HepG2 (cell line): Measurements from ENCODE around the gene LHPP. TPM values are rescaled to one million over a fixed set of nuclear protein-coding genes. Genes with fewer than 3 reads are reported as not detected.

ENCODE experiments used
- BCL6 ChIP-seq: IDR thresholded peaks from 2 replicates; pipeline ENCODE4 v1.6.1; 2016; ENCODE audit warnings: missing genetic modification reagents, missing compliant biosample characterization
- CEBPG ChIP-seq: IDR thresholded peaks from 2 replicates; pipeline ENCODE4 v1.6.1; 2016
- CREB1 ChIP-seq, 2 experiments: fragments of 450-650 bp in 1 of 2; IDR thresholded peaks; 2 replicates each; pipeline ENCODE4 v1.6.1; 2016 to 2017; ENCODE audit warnings: control low read depth in 1 of 2, mild to moderate bottlenecking in 1 of 2, missing compliant biosample characterization in 1 of 2, missing genetic modification characterization in 1 of 2
- GATAD1 ChIP-seq: IDR thresholded peaks from 2 replicates; pipeline ENCODE4 v1.6.1; 2016; ENCODE audit warnings: missing genetic modification reagents, missing compliant biosample characterization
- HNF4A ChIP-seq: sonication (generic); formaldehyde crosslinking; IDR thresholded peaks from 2 replicates; pipeline ENCODE4 v1.4.0; 2020; ENCODE audit warnings: missing genetic modification reagents
- ISL2 ChIP-seq: sonication (generic); formaldehyde crosslinking; IDR thresholded peaks from 2 replicates; pipeline ENCODE4 v1.5.0; 2020; ENCODE audit warnings: missing genetic modification reagents
- NR2F6 ChIP-seq, 2 experiments: IDR thresholded peaks; 2 replicates each; pipeline ENCODE4 v1.6.1; 2016; ENCODE audit warnings: antibody characterized with exemption in 1 of 2, mild to moderate bottlenecking in 1 of 2
- RAD51 ChIP-seq: fragments of 450-650 bp; IDR thresholded peaks from 2 replicates; pipeline ENCODE4 v1.6.1; 2016; ENCODE audit warnings: borderline replicate concordance
- SIX1 ChIP-seq: sonication (generic); formaldehyde crosslinking; IDR thresholded peaks from 2 replicates; pipeline ENCODE4 v1.4.0; 2020; ENCODE audit warnings: missing genetic modification reagents, borderline replicate concordance
- SRY ChIP-seq: sonication (generic); formaldehyde crosslinking; IDR thresholded peaks from 2 replicates; pipeline ENCODE4 v1.8.0; 2022; ENCODE audit warnings: mild to moderate bottlenecking, missing genetic modification reagents
- TOE1 ChIP-seq: sonication (generic); formaldehyde crosslinking; IDR thresholded peaks from 2 replicates; pipeline ENCODE4 v1.4.0; 2020; ENCODE audit warnings: mild to moderate bottlenecking, missing genetic modification reagents
- TP53 ChIP-seq: sonication (generic); formaldehyde crosslinking; conservative IDR thresholded peaks from 2 replicates; pipeline ENCODE4 v1.4.0; 2020; ENCODE audit warnings: missing genetic modification reagents
- ZBTB21 ChIP-seq: sonication (generic); formaldehyde crosslinking; IDR thresholded peaks from 2 replicates; pipeline ENCODE4 v1.4.0; 2020; ENCODE audit warnings: missing genetic modification reagents
- ZMYM4 ChIP-seq: sonication (generic); formaldehyde crosslinking; IDR thresholded peaks from 2 replicates; pipeline ENCODE4 v1.8.1; 2023; ENCODE audit warnings: mild to moderate bottlenecking, missing genetic modification reagents
- ZNF33B ChIP-seq: sonication (generic); formaldehyde crosslinking; IDR thresholded peaks from 2 replicates; pipeline ENCODE4 v1.5.1; 2020; ENCODE audit warnings: mild to moderate bottlenecking, missing genetic modification reagents
- ZNF382 ChIP-seq: sonication (generic); formaldehyde crosslinking; IDR thresholded peaks from 2 replicates; pipeline ENCODE4 v1.5.0; 2020; ENCODE audit warnings: missing genetic modification reagents, mild to moderate bottlenecking, borderline replicate concordance
- ZNF558 ChIP-seq: sonication (generic); formaldehyde crosslinking; IDR thresholded peaks from 2 replicates; pipeline ENCODE4 v1.9.0; 2022; ENCODE audit warnings: mild to moderate bottlenecking, missing genetic modification reagents, borderline replicate concordance
- polyA plus RNA-seq, 8 experiments: library from polyadenylated mRNA; depleted of rRNA in 3 of 8; stranded (reverse) in 7 of 8; unstranded in 1 of 8; fragments of >200 nt; fragmentation: Illumina TruSeq in 4 of 8; extraction: Trizol in 4 of 8; gene quantifications; 2 replicates each; pipeline versions ENCODE4 v1.2.1 to v1.2.3, GENCODE V29; 2011 to 2016; ENCODE audit warnings: low read depth in 4 of 8, missing spikeins in 1 of 8, mixed read lengths in 1 of 8; ENCODE audit not compliant: insufficient read depth in 1 of 8
- total RNA-seq, 5 experiments: library from RNA; depleted of rRNA; stranded (reverse); fragments of >200 nt; fragmentation: Illumina TruSeq; extraction: Trizol; gene quantifications; 2 replicates each; pipeline ENCODE4 v1.2.3, GENCODE V29; 2016; ENCODE audit warnings: low read depth in 1 of 5
- TF ChIP-seq, protein P1 (sequence below): IDR thresholded peaks from 2 replicates; pipeline ENCODE4 v1.6.1; 2012; ENCODE audit warnings: low read depth, low read length, improper control_type of control experiment
- TF ChIP-seq, protein P2 (sequence below): IDR thresholded peaks from 2 replicates; pipeline ENCODE4 v1.6.1; 2016; ENCODE audit warnings: control low read depth
- TF ChIP-seq, protein P3 (sequence below): sonication (generic); formaldehyde crosslinking; IDR thresholded peaks from 2 replicates; pipeline ENCODE4 v1.4.0; 2020; ENCODE audit warnings: missing genetic modification reagents
- TF ChIP-seq, protein P4 (sequence below): sonication (generic); formaldehyde crosslinking; IDR thresholded peaks from 2 replicates; pipeline ENCODE4 v1.5.0; 2020; ENCODE audit warnings: missing genetic modification reagents, mild to moderate bottlenecking, borderline replicate concordance
- TF ChIP-seq, protein P5 (sequence below): sonication (generic); formaldehyde crosslinking; IDR thresholded peaks from 2 replicates; pipeline ENCODE4 v1.4.0; 2020; ENCODE audit warnings: missing genetic modification reagents

Gene LHPP
- total and polyA plus RNA-seq, 2 of the 13 experiments (the other 11 are each of a cell fraction or from before 2014, with no cell fraction given) = 5.2 to 13.1 TPM

DNA sequence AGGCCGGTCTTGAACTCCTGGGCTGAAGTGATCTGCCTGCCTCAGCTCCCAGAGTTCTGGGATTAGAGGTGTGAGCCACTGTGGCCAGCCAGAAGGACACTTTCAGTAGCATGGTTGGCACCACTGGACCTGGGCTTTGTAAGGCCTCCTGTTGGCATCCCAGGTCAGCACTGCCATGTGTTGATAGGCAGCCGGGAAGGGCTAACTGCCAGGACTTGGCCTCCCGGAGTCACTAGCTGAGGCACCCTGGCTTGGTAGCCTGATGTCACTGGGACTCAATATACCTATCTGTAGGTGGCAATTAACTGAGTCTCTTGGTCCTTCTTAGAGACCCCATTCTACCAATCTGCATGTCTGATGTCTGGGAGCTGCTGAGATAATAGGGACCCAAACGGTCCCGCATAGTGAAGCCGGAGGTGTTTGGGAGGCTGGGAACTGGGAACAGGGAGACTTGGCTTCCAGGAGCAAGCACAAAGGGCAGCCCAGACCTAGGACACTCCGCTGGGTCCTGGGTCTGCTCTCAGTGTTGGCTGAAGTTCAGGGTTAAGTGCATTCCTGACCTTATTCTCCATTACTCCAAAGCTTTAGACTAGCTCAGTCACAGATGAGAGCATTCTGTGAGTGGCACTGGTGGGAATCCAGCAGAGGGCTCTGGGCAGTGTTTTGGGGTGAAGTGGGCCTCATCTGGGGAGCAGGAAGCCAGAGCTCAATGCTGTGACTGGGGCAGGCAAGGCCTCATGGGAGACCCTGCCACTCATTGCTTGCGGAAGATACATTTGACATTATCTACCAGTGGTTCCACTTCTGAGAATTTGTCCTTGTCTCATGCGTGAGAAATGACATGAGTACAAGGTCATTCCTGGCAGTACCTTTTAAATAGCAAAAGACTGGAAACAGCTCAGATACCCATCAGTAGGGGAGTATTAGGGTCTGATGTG is 2.7 kb downstream of the LHPP start (continued):
- TF ChIP-seq, protein P1, sequence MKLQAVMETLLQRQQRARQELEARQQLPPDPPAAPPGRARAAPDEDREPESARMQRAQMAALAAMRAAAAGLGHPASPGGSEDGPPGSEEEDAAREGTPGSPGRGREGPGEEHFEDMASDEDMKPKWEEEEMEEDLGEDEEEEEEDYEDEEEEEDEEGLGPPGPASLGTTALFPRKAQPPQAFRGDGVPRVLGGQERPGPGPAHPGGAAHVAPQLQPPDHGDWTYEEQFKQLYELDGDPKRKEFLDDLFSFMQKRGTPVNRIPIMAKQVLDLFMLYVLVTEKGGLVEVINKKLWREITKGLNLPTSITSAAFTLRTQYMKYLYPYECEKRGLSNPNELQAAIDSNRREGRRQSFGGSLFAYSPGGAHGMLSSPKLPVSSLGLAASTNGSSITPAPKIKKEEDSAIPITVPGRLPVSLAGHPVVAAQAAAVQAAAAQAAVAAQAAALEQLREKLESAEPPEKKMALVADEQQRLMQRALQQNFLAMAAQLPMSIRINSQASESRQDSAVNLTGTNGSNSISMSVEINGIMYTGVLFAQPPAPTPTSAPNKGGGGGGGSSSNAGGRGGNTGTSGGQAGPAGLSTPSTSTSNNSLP = no peak
- TF ChIP-seq RAD51 = no peak
- no peak for TF ChIP-seq ZNF558 (CRISPR knock-in tag)
- TF ChIP-seq CEBPG = no peak
- TF ChIP-seq, protein P2, sequence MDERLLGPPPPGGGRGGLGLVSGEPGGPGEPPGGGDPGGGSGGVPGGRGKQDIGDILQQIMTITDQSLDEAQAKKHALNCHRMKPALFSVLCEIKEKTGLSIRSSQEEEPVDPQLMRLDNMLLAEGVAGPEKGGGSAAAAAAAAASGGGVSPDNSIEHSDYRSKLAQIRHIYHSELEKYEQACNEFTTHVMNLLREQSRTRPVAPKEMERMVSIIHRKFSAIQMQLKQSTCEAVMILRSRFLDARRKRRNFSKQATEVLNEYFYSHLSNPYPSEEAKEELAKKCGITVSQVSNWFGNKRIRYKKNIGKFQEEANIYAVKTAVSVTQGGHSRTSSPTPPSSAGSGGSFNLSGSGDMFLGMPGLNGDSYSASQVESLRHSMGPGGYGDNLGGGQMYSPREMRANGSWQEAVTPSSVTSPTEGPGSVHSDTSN (CRISPR knock-in tag) = no peak
- TF ChIP-seq TOE1 = no peak
- TF ChIP-seq ISL2 (CRISPR knock-in tag) = no peak
- no peak for TF ChIP-seq GATAD1 (CRISPR knock-in tag)
- no peak for TF ChIP-seq NR2F6 (IDR thresholded peaks at IDR 0.05)
- TF ChIP-seq NR2F6 (CRISPR knock-in tag; IDR thresholded peaks at IDR 0.05) = peak; percentile 48; the same call in 1 of the 2 replicates
- no peak for TF ChIP-seq ZNF382 (CRISPR knock-in tag)
- TF ChIP-seq, protein P3, sequence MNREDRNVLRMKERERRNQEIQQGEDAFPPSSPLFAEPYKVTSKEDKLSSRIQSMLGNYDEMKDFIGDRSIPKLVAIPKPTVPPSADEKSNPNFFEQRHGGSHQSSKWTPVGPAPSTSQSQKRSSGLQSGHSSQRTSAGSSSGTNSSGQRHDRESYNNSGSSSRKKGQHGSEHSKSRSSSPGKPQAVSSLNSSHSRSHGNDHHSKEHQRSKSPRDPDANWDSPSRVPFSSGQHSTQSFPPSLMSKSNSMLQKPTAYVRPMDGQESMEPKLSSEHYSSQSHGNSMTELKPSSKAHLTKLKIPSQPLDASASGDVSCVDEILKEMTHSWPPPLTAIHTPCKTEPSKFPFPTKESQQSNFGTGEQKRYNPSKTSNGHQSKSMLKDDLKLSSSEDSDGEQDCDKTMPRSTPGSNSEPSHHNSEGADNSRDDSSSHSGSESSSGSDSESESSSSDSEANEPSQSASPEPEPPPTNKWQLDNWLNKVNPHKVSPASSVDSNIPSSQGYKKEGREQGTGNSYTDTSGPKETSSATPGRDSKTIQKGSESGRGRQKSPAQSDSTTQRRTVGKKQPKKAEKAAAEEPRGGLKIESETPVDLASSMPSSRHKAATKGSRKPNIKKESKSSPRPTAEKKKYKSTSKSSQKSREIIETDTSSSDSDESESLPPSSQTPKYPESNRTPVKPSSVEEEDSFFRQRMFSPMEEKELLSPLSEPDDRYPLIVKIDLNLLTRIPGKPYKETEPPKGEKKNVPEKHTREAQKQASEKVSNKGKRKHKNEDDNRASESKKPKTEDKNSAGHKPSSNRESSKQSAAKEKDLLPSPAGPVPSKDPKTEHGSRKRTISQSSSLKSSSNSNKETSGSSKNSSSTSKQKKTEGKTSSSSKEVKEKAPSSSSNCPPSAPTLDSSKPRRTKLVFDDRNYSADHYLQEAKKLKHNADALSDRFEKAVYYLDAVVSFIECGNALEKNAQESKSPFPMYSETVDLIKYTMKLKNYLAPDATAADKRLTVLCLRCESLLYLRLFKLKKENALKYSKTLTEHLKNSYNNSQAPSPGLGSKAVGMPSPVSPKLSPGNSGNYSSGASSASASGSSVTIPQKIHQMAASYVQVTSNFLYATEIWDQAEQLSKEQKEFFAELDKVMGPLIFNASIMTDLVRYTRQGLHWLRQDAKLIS (CRISPR knock-in tag) = no peak
- TF ChIP-seq ZNF33B (CRISPR knock-in tag) = no peak
- TF ChIP-seq, protein P4, sequence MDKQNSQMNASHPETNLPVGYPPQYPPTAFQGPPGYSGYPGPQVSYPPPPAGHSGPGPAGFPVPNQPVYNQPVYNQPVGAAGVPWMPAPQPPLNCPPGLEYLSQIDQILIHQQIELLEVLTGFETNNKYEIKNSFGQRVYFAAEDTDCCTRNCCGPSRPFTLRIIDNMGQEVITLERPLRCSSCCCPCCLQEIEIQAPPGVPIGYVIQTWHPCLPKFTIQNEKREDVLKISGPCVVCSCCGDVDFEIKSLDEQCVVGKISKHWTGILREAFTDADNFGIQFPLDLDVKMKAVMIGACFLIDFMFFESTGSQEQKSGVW (CRISPR knock-in tag) = no peak
- no peak for TF ChIP-seq ZBTB21 (CRISPR knock-in tag)
- TF ChIP-seq BCL6 (CRISPR knock-in tag) = peak; percentile 66; the same call in 1 of the 2 replicates
- TF ChIP-seq SRY (CRISPR knock-in tag) = no peak
- peak; percentile 31 for TF ChIP-seq HNF4A
- TF ChIP-seq CREB1 (IDR thresholded peaks at IDR 0.05) = no peak
- TF ChIP-seq CREB1 (CRISPR knock-in tag; IDR thresholded peaks at IDR 0.05) = no peak
- no peak for TF ChIP-seq SIX1 (CRISPR knock-in tag)
- TF ChIP-seq TP53 (CRISPR knock-in tag) = no peak
- no peak for TF ChIP-seq ZMYM4
- TF ChIP-seq, protein P5, sequence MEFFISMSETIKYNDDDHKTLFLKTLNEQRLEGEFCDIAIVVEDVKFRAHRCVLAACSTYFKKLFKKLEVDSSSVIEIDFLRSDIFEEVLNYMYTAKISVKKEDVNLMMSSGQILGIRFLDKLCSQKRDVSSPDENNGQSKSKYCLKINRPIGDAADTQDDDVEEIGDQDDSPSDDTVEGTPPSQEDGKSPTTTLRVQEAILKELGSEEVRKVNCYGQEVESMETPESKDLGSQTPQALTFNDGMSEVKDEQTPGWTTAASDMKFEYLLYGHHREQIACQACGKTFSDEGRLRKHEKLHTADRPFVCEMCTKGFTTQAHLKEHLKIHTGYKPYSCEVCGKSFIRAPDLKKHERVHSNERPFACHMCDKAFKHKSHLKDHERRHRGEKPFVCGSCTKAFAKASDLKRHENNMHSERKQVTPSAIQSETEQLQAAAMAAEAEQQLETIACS = no peak
